ENCODE results near the gene SLC5A10. TPM values are rescaled to one million over a fixed set of nuclear protein-coding genes. Genes with fewer than 3 reads are reported as not detected.

SLC5A10 gene
- total and polyA plus RNA-seq, 4 donors, result 0.13 to 0.51 TPM; not detected in 2

DNA sequence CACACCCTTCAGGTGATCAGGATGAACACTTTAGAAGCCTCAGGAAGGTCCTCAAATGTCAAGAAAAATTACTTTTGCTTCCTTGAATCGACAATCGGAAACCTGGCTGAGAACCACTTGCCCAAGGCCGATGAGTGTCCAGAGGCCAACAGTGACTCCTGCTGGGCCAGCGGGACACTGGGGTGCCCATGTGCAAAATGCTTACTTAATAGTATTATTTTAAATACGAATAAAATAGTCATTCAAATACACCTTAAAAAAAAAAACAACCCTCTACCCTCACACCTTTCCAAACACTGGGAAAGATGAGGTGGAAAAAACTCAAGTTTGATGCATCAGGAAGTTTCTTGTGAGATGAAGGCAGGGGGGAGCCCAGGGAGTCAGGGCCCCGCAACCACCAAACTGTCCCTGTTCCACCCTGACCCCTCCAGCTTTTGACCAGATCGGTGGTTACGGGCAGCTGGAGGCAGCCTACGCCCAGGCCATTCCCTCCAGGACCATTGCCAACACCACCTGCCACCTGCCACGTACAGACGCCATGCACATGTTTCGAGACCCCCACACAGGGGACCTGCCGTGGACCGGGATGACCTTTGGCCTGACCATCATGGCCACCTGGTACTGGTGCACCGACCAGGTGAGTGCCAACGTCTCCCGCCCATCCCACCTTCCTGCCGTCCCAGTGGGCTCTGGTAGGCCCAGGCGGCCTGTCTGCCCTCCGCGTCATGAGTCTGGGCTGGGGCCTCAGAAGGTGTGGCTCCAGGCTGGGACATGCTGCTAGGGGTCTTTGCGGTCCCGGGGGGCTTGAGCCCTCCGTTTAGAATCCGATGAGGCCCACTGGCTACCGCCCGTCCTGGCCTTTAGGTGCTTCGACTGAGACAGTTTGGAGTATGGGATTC, 18.9 kb downstream of the SLC5A10 start:
- 96% methylated on average over 20 of the region's 28 CpGs for WGBS (ENCODE audit: insufficient coverage)
- Histone ChIP-seq H3K4me1 (ENCODE audit: control insufficient read depth, insufficient read depth, low read length) (peaks cover 22% of the 10 kb centered on the region), H3K36me3 (ENCODE audit: control insufficient read depth, insufficient read depth, low read length) (peaks cover 14% of the 10 kb centered on the region), H3K9me3 (ENCODE audit: control insufficient read depth, insufficient read depth, low read length) (no peaks in the 10 kb centered on the region), H3K4me3 (ENCODE audit: low read depth, low read length) (no peak overlapping the region), H3K27ac (ENCODE audit: low read depth, low read length) (no peak overlapping the region), H3K27me3 (ENCODE audit: control insufficient read depth, insufficient read depth, low read length) (no peaks in the 10 kb centered on the region)
- no peak for DNase-seq (ENCODE audit: low read depth in 4 of 6, low spot score in 6 of 6)

DNA sequence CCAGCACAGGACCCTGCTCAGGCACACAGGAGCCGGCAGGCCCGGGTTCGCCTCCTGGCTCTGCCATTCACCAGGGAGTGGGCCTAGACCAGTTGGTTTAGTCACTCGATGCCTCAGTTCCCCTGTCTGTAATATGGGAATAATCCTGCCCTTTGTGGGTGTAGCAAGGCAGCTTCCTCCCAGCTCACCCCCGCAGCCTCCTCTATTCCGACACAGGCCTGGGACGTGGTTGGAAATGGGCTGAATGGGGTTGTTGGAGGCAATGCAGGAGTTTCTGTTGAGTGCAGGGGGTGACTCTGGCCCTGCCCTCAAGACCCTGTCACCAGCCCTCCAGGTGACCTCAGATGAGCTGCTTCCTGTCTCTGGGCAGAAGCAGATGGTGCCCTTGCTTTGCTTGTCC, 19.8 kb downstream of the SLC5A10 start:
- WGBS (ENCODE audit: insufficient coverage), result 97% methylated on average over 5 of the region's 7 CpGs
- Histone ChIP-seq H3K36me3 (ENCODE audit: control insufficient read depth, insufficient read depth, low read length) (peaks cover 16% of the 10 kb centered on the region), H3K4me1 (ENCODE audit: control insufficient read depth, insufficient read depth, low read length) (peaks cover 22% of the 10 kb centered on the region), H3K27ac (ENCODE audit: low read depth, low read length) (no peak overlapping the region), H3K4me3 (ENCODE audit: low read depth, low read length) (no peak overlapping the region), H3K27me3 (ENCODE audit: control insufficient read depth, insufficient read depth, low read length) (no peaks in the 10 kb centered on the region), H3K9me3 (ENCODE audit: control insufficient read depth, insufficient read depth, low read length) (no peaks in the 10 kb centered on the region)
- no peak for DNase-seq (ENCODE audit: low read depth in 4 of 6, low spot score in 6 of 6)

GRCh38 chr17:18974407-18975149, 22.6 kb downstream of the SLC5A10 start:
- Histone ChIP-seq H3K27ac (ENCODE audit: low read depth, low read length) (no peak overlapping the region), H3K36me3 (ENCODE audit: control insufficient read depth, insufficient read depth, low read length) (peaks cover 24% of the 10 kb centered on the region), H3K27me3 (ENCODE audit: control insufficient read depth, insufficient read depth, low read length) (no peaks in the 10 kb centered on the region), H3K4me1 (ENCODE audit: control insufficient read depth, insufficient read depth, low read length) (peaks cover under 1% of the 10 kb centered on the region), H3K9me3 (ENCODE audit: control insufficient read depth, insufficient read depth, low read length) (no peaks in the 10 kb centered on the region), H3K4me3 (ENCODE audit: low read depth, low read length) (no peak overlapping the region)
- WGBS (ENCODE audit: insufficient coverage), result 96% methylated on average over 9 of the region's 10 CpGs
- DNase-seq (ENCODE audit: low read depth in 4 of 6, low spot score in 6 of 6), result no peak

DNA sequence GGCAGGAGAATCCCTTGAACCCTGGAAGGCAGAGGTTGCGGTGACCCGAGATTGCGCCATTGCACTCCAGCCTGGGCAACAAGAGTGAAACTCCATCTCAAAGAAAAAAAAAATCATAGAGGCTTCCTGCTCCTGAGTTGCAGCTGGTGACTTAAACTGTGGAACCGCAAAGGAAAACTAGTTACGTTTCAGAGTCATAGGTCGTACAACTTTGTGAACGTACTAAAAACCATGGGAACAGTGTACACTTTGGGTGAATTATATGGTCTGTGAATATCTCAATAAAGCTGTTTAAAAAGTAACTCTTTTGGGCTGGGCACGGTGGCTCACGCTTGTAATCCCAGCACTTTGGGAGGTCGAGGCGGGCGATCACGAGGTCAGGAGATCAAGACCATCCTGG, 23.6 kb downstream of the SLC5A10 start:
- Histone ChIP-seq H3K36me3 (ENCODE audit: control insufficient read depth, insufficient read depth, low read length) (peaks cover 24% of the 10 kb centered on the region), H3K9me3 (ENCODE audit: control insufficient read depth, insufficient read depth, low read length) (no peaks in the 10 kb centered on the region), H3K27ac (ENCODE audit: low read depth, low read length) (no peak overlapping the region), H3K4me1 (ENCODE audit: control insufficient read depth, insufficient read depth, low read length) (no peaks in the 10 kb centered on the region), H3K27me3 (ENCODE audit: control insufficient read depth, insufficient read depth, low read length) (no peaks in the 10 kb centered on the region), H3K4me3 (ENCODE audit: low read depth, low read length) (no peak overlapping the region)
- 93% methylated on average over 13 of the region's 13 CpGs for WGBS (ENCODE audit: insufficient coverage)
- DNase-seq (ENCODE audit: low read depth in 4 of 6, low spot score in 6 of 6), result no peak

- Histone ChIP-seq H3K36me3 (ENCODE audit: control insufficient read depth, insufficient read depth, low read length) (peaks cover 21% of the 10 kb centered on the region), H3K27ac (ENCODE audit: low read depth, low read length) (no peak overlapping the region), H3K4me1 (ENCODE audit: control insufficient read depth, insufficient read depth, low read length) (no peaks in the 10 kb centered on the region), H3K27me3 (ENCODE audit: control insufficient read depth, insufficient read depth, low read length) (no peaks in the 10 kb centered on the region), H3K9me3 (ENCODE audit: control insufficient read depth, insufficient read depth, low read length) (no peaks in the 10 kb centered on the region), H3K4me3 (ENCODE audit: low read depth, low read length) (no peak overlapping the region)
- 71% methylated on average over 3 of the region's 4 CpGs for WGBS (ENCODE audit: insufficient coverage)
- no peak for DNase-seq (ENCODE audit: low read depth in 4 of 6, low spot score in 6 of 6)
These were observed 24.2 kb downstream of the SLC5A10 start for GRCh38 chr17:18976201-18976600.

GRCh38 chr17:18977021-18977420, 25.1 kb downstream of the SLC5A10 start:
- Histone ChIP-seq H3K36me3 (ENCODE audit: control insufficient read depth, insufficient read depth, low read length) (peaks cover 16% of the 10 kb centered on the region), H3K27me3 (ENCODE audit: control insufficient read depth, insufficient read depth, low read length) (no peaks in the 10 kb centered on the region), H3K9me3 (ENCODE audit: control insufficient read depth, insufficient read depth, low read length) (no peaks in the 10 kb centered on the region), H3K4me3 (ENCODE audit: low read depth, low read length) (no peak overlapping the region), H3K27ac (ENCODE audit: low read depth, low read length) (no peak overlapping the region), H3K4me1 (ENCODE audit: control insufficient read depth, insufficient read depth, low read length) (no peaks in the 10 kb centered on the region)
- WGBS (ENCODE audit: insufficient coverage), result 90% methylated on average over 4 of the region's 4 CpGs
- DNase-seq (ENCODE audit: low read depth in 4 of 6, low spot score in 6 of 6), result no peak

DNA sequence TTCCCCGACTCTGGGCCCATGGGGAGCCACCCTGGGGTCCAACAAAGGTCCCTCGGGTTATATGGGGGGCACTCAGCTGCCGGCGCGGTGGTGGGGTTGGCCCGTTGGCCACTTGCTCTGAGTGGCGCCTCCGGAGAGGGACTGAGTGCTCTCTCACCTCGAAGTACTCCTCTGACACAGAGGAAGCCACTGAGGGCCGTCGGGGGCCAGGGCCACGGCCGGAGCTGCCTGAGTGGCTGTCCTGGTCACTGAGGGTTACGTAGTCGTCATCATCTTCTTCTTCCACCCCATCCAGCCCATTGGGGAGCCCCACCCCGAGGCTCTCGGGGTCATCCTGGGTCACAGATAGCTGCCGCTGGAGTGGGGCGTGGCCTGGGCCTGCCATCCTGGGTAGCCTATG, 25.7 kb downstream of the SLC5A10 start:
- Histone ChIP-seq H3K4me1 (ENCODE audit: control insufficient read depth, insufficient read depth, low read length) (no peaks in the 10 kb centered on the region), H3K4me3 (ENCODE audit: low read depth, low read length) (no peak overlapping the region), H3K27ac (ENCODE audit: low read depth, low read length) (no peak overlapping the region), H3K9me3 (ENCODE audit: control insufficient read depth, insufficient read depth, low read length) (no peaks in the 10 kb centered on the region), H3K27me3 (ENCODE audit: control insufficient read depth, insufficient read depth, low read length) (no peaks in the 10 kb centered on the region), H3K36me3 (ENCODE audit: control insufficient read depth, insufficient read depth, low read length) (peaks cover 18% of the 10 kb centered on the region)
- WGBS (ENCODE audit: insufficient coverage), result 86% methylated on average over 19 of the region's 19 CpGs
- DNase-seq (ENCODE audit: low read depth in 4 of 6, low spot score in 6 of 6), result no peak

GRCh38 chr17:18978050-18978449, 26.1 kb downstream of the SLC5A10 start:
- no peaks in the 10 kb centered on the region for H3K4me1 ChIP-seq (ENCODE audit: control insufficient read depth, insufficient read depth, low read length)
- H3K36me3 ChIP-seq (ENCODE audit: control insufficient read depth, insufficient read depth, low read length), result peaks cover 18% of the 10 kb centered on the region
- H3K27me3 ChIP-seq (ENCODE audit: control insufficient read depth, insufficient read depth, low read length), result no peaks in the 10 kb centered on the region
- H3K4me3 ChIP-seq (ENCODE audit: low read depth, low read length), result no peak overlapping the region
- no peaks in the 10 kb centered on the region for H3K9me3 ChIP-seq (ENCODE audit: control insufficient read depth, insufficient read depth, low read length)
- 91% methylated on average over 13 of the region's 13 CpGs for WGBS (ENCODE audit: insufficient coverage)
- DNase-seq (ENCODE audit: low read depth in 4 of 6, low spot score in 6 of 6), result no peak
- H3K27ac ChIP-seq (ENCODE audit: low read depth, low read length), result no peak overlapping the region

- Histone ChIP-seq H3K27ac (ENCODE audit: low read depth, low read length) (no peak overlapping the region), H3K4me3 (ENCODE audit: low read depth, low read length) (no peak overlapping the region), H3K27me3 (ENCODE audit: control insufficient read depth, insufficient read depth, low read length) (no peaks in the 10 kb centered on the region), H3K9me3 (ENCODE audit: control insufficient read depth, insufficient read depth, low read length) (no peaks in the 10 kb centered on the region), H3K36me3 (ENCODE audit: control insufficient read depth, insufficient read depth, low read length) (peaks cover 18% of the 10 kb centered on the region), H3K4me1 (ENCODE audit: control insufficient read depth, insufficient read depth, low read length) (no peaks in the 10 kb centered on the region)
- WGBS (ENCODE audit: insufficient coverage), result 92% methylated on average over 9 of the region's 17 CpGs
- DNase-seq (ENCODE audit: low read depth in 4 of 6, low spot score in 6 of 6), result no peak
These were observed 26.7 kb downstream of the SLC5A10 start for GRCh38 chr17:18978655-18979054.

Measured in spinal cord (tissue), 10 donors.